DOHH2 (cell line): Measurements from ENCODE around the gene PRKN.

Source experiments
- EZH2phosphoT487 ChIP-seq: fragments of 200-600 bp; sonication (generic); IDR thresholded peaks from 2 replicates; pipeline ENCODE4 v1.6.1; 2017; ENCODE audit warnings: borderline replicate concordance, mild to moderate bottlenecking, antibody characterized with exemption, low read length, moderate library complexity, mixed read lengths
- TF ChIP-seq, protein P1 (sequence below): fragments of 200-600 bp; sonication (generic); IDR thresholded peaks from one replicate; pipeline ENCODE4 v1.5.1; 2014; ENCODE audit warnings: antibody characterized with exemption, mild to moderate bottlenecking, low read depth, low read length; ENCODE audit not compliant: poor library complexity, severe bottlenecking

DNA sequence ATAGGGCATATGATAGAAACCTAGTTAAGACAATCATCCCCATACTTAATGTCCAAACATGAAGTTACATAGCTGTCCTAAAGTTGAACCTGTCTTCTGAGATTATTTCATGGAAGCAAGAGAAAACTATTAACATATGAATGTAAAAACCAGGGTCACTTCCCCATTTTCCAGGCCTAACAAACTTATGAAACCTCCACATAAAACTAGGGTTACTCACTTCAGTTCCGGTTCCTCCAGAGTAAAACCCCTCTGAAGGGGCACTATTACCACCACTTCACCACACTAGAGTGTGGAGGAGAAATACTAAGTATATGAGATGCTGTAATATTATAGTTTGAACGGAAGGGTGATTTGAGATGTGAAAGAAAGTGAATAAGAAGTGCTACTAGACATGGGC lies 14.9 kb downstream of the PRKN start:
- TF ChIP-seq, protein P1, sequence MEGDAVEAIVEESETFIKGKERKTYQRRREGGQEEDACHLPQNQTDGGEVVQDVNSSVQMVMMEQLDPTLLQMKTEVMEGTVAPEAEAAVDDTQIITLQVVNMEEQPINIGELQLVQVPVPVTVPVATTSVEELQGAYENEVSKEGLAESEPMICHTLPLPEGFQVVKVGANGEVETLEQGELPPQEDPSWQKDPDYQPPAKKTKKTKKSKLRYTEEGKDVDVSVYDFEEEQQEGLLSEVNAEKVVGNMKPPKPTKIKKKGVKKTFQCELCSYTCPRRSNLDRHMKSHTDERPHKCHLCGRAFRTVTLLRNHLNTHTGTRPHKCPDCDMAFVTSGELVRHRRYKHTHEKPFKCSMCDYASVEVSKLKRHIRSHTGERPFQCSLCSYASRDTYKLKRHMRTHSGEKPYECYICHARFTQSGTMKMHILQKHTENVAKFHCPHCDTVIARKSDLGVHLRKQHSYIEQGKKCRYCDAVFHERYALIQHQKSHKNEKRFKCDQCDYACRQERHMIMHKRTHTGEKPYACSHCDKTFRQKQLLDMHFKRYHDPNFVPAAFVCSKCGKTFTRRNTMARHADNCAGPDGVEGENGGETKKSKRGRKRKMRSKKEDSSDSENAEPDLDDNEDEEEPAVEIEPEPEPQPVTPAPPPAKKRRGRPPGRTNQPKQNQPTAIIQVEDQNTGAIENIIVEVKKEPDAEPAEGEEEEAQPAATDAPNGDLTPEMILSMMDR = no peak
- no peak for TF ChIP-seq EZH2phosphoT487
